Measurements from ENCODE around the gene ZBTB25. TPM values are rescaled to one million over a fixed set of nuclear protein-coding genes. Genes with fewer than 3 reads are reported as not detected.

Gene ZBTB25
- total RNA-seq, 1 experiment from 2014 or later, result 26.3 TPM

GRCh38 chr14:64475585-64476273 lies 27.9 kb downstream of the ZBTB25 start:
- Histone ChIP-seq H3K27me3 (ENCODE audit: low read length) (no peaks in the 10 kb centered on the region), H3K79me2 (ENCODE audit: low read length) (no peaks in the 10 kb centered on the region), H3K4me3 (ENCODE audit: low read length) (no peak overlapping the region), H3K9ac (ENCODE audit: low read length) (no peak overlapping the region), H3K36me3 (ENCODE audit: insufficient read depth, low read length) (peaks cover 3% of the 10 kb centered on the region; the same call in 1 of the 2 replicates), H3K9me2 (replicated peaks; ENCODE audit: insufficient read depth, low read length) (no peaks in the 10 kb centered on the region), H3K27ac (ENCODE audit: low read length) (no peak overlapping the region), H2AFZ (ENCODE audit: low read length) (no peak overlapping the region), H3K4me2 (ENCODE audit: low read depth, low read length, poor library complexity, severe bottlenecking) (no peak overlapping the region), H3K4me1 (ENCODE audit: low read length) (peaks cover 12% of the 10 kb centered on the region), H3K9me3 (ENCODE audit: low read length) (no peaks in the 10 kb centered on the region), H4K20me1 (ENCODE audit: insufficient read depth, low read depth, low read length) (no peaks in the 10 kb centered on the region)
- DNase-seq, result no peak

DNA sequence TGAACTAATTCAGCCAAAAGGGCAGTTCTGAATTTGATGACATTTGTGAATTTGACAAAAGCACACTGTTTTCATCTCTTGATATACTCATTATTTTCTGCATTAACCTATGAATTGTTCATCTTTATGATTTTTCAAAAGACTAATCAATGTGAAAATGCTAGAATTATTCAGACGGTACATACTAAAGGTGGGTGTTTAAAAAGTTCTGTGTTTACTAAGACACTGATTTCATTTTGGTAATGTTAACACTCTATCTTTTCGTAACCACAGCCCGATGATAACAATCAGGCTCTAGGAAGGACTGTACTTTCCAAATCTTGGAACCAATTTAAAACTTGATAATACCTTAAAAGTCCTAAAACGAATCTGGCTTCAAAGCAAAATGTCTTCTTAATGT lies 28.9 kb downstream of the ZBTB25 start:
- H3K4me1 ChIP-seq (ENCODE audit: low read length), result peaks cover 12% of the 10 kb centered on the region
- peaks cover 3% of the 10 kb centered on the region; the same call in 1 of the 2 replicates for H3K36me3 ChIP-seq (ENCODE audit: insufficient read depth, low read length)
- H3K9me2 ChIP-seq (replicated peaks; ENCODE audit: insufficient read depth, low read length), result no peaks in the 10 kb centered on the region
- no peaks in the 10 kb centered on the region for H3K79me2 ChIP-seq (ENCODE audit: low read length)
- H4K20me1 ChIP-seq (ENCODE audit: insufficient read depth, low read depth, low read length), result peaks cover 1% of the 10 kb centered on the region; the same call in 1 of the 2 replicates
- no peaks in the 10 kb centered on the region for H3K27me3 ChIP-seq (ENCODE audit: low read length)
- no peak for DNase-seq
- H2AFZ ChIP-seq (ENCODE audit: low read length), result no peak overlapping the region
- H3K4me2 ChIP-seq (ENCODE audit: low read depth, low read length, poor library complexity, severe bottlenecking), result no peak overlapping the region
- no peak overlapping the region for H3K9ac ChIP-seq (ENCODE audit: low read length)
- H3K9me3 ChIP-seq (ENCODE audit: low read length), result no peaks in the 10 kb centered on the region
- no peak overlapping the region for H3K4me3 ChIP-seq (ENCODE audit: low read length)
- no peak overlapping the region for H3K27ac ChIP-seq (ENCODE audit: low read length)

DNA sequence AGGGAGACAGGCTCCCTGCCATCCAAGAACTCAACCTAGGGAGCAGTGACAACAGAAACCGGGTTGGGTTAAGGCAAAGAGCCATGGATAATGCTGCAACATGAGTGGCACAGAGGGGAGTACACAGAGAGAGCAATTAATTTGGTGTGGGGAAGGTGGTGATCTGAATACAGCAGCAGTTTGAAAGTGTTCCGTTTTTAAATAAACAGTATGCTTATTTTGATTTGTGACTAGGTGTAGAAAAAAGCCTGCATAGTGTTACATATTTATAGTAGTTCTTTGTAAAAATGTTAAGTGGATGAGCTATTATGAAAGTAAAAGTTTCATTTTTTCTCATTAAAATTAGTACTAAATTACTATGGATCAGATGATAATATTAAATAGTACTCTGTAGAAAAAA lies 29.6 kb downstream of the ZBTB25 start:
- Histone ChIP-seq H3K36me3 (ENCODE audit: insufficient read depth, low read length) (peaks cover 3% of the 10 kb centered on the region; the same call in 1 of the 2 replicates), H3K9ac (ENCODE audit: low read length) (no peak overlapping the region), H4K20me1 (ENCODE audit: insufficient read depth, low read depth, low read length) (peaks cover 8% of the 10 kb centered on the region; the same call in 1 of the 2 replicates), H2AFZ (ENCODE audit: low read length) (no peak overlapping the region), H3K9me2 (replicated peaks; ENCODE audit: insufficient read depth, low read length) (no peaks in the 10 kb centered on the region), H3K4me2 (ENCODE audit: low read depth, low read length, poor library complexity, severe bottlenecking) (no peak overlapping the region), H3K4me3 (ENCODE audit: low read length) (no peak overlapping the region), H3K4me1 (ENCODE audit: low read length) (peaks cover 12% of the 10 kb centered on the region), H3K27ac (ENCODE audit: low read length) (no peak overlapping the region), H3K79me2 (ENCODE audit: low read length) (no peaks in the 10 kb centered on the region), H3K27me3 (ENCODE audit: low read length) (no peaks in the 10 kb centered on the region), H3K9me3 (ENCODE audit: low read length) (no peaks in the 10 kb centered on the region)
- DNase-seq, result no peak

DNA sequence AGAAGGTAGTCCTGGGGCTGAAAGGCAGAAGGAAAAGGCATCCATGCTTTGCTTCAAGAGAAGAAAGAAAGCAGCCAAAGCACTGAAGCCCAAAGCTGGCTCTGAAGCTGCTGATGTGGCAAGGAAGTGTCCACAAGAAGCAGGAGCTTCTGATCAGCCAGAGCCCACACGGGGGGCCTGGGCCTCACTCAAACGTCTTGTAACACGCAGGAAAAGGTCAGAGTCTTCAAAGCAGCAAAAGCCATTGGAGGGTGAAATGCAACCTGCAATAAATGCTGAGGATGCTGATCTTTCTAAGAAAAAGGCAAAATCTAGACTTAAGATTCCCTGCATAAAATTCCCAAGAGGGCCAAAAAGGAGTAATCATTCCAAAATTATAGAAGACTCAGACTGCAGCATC lies 35.2 kb downstream of the ZBTB25 start:
- no peak for DNase-seq
- Histone ChIP-seq H3K9me3 (ENCODE audit: low read length) (no peaks in the 10 kb centered on the region), H4K20me1 (ENCODE audit: insufficient read depth, low read depth, low read length) (peaks cover 31% of the 10 kb centered on the region), H3K36me3 (ENCODE audit: insufficient read depth, low read length) (no peaks in the 10 kb centered on the region), H3K27me3 (ENCODE audit: low read length) (no peaks in the 10 kb centered on the region), H3K27ac (ENCODE audit: low read length) (no peak overlapping the region), H3K9ac (ENCODE audit: low read length) (no peak overlapping the region), H2AFZ (ENCODE audit: low read length) (no peak overlapping the region), H3K4me2 (ENCODE audit: low read depth, low read length, poor library complexity, severe bottlenecking) (no peak overlapping the region), H3K9me2 (replicated peaks; ENCODE audit: insufficient read depth, low read length) (no peaks in the 10 kb centered on the region), H3K4me3 (ENCODE audit: low read length) (no peak overlapping the region), H3K79me2 (ENCODE audit: low read length) (no peaks in the 10 kb centered on the region), H3K4me1 (ENCODE audit: low read length) (peaks cover 46% of the 10 kb centered on the region)

DNA sequence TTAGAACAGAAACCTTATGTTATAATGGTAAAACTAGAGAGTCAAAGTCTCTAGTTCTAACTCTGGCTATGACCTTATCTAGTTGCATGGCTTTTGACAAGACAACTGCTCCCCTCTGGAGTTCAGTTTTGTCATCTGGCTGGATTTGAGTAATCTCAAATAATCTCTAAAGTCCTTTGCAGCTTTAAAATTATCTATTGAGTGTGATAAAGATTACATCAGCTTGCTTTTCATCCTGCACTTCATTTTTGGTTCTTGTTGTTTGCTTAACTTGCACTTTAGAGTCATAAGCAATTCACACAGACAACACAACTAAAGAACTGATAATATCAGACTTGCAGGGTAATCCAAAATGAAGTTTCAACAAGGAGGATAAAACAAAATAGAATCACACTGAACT lies 36.1 kb downstream of the ZBTB25 start:
- H3K36me3 ChIP-seq (ENCODE audit: insufficient read depth, low read length), result peaks cover 4% of the 10 kb centered on the region
- H3K9ac ChIP-seq (ENCODE audit: low read length), result no peak overlapping the region
- DNase-seq, result no peak
- H3K4me1 ChIP-seq (ENCODE audit: low read length), result peaks cover 54% of the 10 kb centered on the region
- H2AFZ ChIP-seq (ENCODE audit: low read length), result no peak overlapping the region
- no peaks in the 10 kb centered on the region for H3K9me3 ChIP-seq (ENCODE audit: low read length)
- H4K20me1 ChIP-seq (ENCODE audit: insufficient read depth, low read depth, low read length), result peaks cover 31% of the 10 kb centered on the region
- H3K27ac ChIP-seq (ENCODE audit: low read length), result no peak overlapping the region
- no peaks in the 10 kb centered on the region for H3K9me2 ChIP-seq (replicated peaks; ENCODE audit: insufficient read depth, low read length)
- no peak overlapping the region for H3K4me3 ChIP-seq (ENCODE audit: low read length)
- H3K79me2 ChIP-seq (ENCODE audit: low read length), result no peaks in the 10 kb centered on the region
- H3K27me3 ChIP-seq (ENCODE audit: low read length), result no peaks in the 10 kb centered on the region
- no peak overlapping the region for H3K4me2 ChIP-seq (ENCODE audit: low read depth, low read length, poor library complexity, severe bottlenecking)

DNA sequence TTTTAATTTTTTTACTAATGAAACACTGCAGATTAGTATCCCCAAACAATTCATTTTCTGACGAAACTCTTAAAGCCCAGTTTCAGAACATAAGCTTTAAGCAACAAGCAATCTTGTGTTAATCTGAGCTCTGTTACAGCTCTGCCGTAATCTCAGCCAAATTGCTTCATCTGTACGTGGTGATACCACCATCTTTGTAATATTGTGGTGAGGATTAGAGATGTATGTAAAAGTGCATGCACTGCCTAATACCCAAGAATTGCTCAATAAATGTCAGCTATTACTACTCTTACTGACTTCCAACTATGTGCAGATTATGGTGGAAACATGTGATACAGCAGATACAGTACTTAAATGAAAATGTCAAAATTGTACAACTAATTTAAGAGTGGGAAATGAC lies 36.5 kb downstream of the ZBTB25 start:
- no peak overlapping the region for H2AFZ ChIP-seq (ENCODE audit: low read length)
- no peak overlapping the region for H3K4me2 ChIP-seq (ENCODE audit: low read depth, low read length, poor library complexity, severe bottlenecking)
- H3K4me1 ChIP-seq (ENCODE audit: low read length), result peaks cover 54% of the 10 kb centered on the region
- H3K36me3 ChIP-seq (ENCODE audit: insufficient read depth, low read length), result peaks cover 6% of the 10 kb centered on the region
- no peak for DNase-seq
- no peaks in the 10 kb centered on the region for H3K9me2 ChIP-seq (replicated peaks; ENCODE audit: insufficient read depth, low read length)
- H3K27ac ChIP-seq (ENCODE audit: low read length), result no peak overlapping the region
- H3K9ac ChIP-seq (ENCODE audit: low read length), result no peak overlapping the region
- H3K79me2 ChIP-seq (ENCODE audit: low read length), result no peaks in the 10 kb centered on the region
- no peak overlapping the region for H3K4me3 ChIP-seq (ENCODE audit: low read length)
- no peaks in the 10 kb centered on the region for H3K9me3 ChIP-seq (ENCODE audit: low read length)
- peaks cover 31% of the 10 kb centered on the region for H4K20me1 ChIP-seq (ENCODE audit: insufficient read depth, low read depth, low read length)
- no peaks in the 10 kb centered on the region for H3K27me3 ChIP-seq (ENCODE audit: low read length)

DNA sequence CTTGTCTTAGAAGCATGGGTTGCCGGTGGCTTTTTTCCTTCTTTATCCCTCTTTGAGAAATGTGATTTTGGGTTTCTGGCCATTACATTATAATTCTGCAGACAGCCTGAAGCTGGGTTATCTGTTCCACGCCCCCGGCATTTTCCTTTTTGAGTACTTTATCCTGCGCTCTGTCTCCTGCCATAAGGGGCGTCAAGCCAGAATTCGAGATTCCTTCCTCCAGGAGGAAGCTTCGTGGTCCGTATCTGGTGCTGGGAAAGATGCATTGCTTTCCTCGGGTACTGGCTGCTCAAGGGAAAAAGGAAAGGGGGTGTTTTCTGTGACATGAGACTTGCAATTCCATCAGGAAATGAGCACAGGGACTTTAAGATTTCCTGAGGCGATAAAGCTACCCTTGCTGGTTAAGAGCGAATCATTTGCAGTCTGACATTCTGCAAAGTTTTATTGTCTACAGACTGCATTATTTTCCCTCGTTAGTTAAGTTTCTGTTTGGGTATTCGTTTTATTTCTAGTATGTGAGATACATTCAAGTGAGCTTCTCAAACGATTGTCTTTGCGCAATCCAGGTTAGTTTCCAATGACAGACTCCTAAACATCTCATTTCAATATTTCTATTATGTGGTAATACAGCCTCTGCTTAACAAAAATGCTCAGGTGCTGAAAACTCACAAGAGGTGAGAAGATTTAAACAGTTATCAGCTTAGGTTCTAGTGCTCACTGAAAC lies 37.6 kb downstream of the ZBTB25 start:
- peak overlapping the region; percentile 99 for H3K4me2 ChIP-seq (ENCODE audit: low read depth, low read length, poor library complexity, severe bottlenecking)
- H3K9me3 ChIP-seq (ENCODE audit: low read length), result no peaks in the 10 kb centered on the region
- peak overlapping the region; percentile 70 for H3K9ac ChIP-seq (ENCODE audit: low read length)
- no peak overlapping the region for H2AFZ ChIP-seq (ENCODE audit: low read length)
- H4K20me1 ChIP-seq (ENCODE audit: insufficient read depth, low read depth, low read length), result peaks cover 31% of the 10 kb centered on the region
- H3K27ac ChIP-seq (ENCODE audit: low read length), result no peak overlapping the region
- no peaks in the 10 kb centered on the region for H3K9me2 ChIP-seq (replicated peaks; ENCODE audit: insufficient read depth, low read length)
- no peak for DNase-seq
- H3K4me3 ChIP-seq (ENCODE audit: low read length), result peak overlapping the region; percentile 72
- no peaks in the 10 kb centered on the region for H3K79me2 ChIP-seq (ENCODE audit: low read length)
- peaks cover 48% of the 10 kb centered on the region for H3K4me1 ChIP-seq (ENCODE audit: low read length)
- peaks cover 11% of the 10 kb centered on the region for H3K36me3 ChIP-seq (ENCODE audit: insufficient read depth, low read length)
- H3K27me3 ChIP-seq (ENCODE audit: low read length), result no peaks in the 10 kb centered on the region

- H3K36me3 ChIP-seq (ENCODE audit: insufficient read depth, low read length), result peaks cover 13% of the 10 kb centered on the region
- H3K9me3 ChIP-seq (ENCODE audit: low read length), result no peaks in the 10 kb centered on the region
- no peak within 1 kb of the TSS for H3K27ac ChIP-seq (ENCODE audit: low read length)
- no peaks in the 10 kb centered on the region for H3K79me2 ChIP-seq (ENCODE audit: low read length)
- H3K4me1 ChIP-seq (ENCODE audit: low read length), result peaks cover 48% of the 10 kb centered on the region
- DNase-seq, result peak; percentile 81
- H3K4me2 ChIP-seq (ENCODE audit: low read depth, low read length, poor library complexity, severe bottlenecking), result peak within 1 kb of the TSS; percentile 99
- peak within 1 kb of the TSS; percentile 72 for H3K4me3 ChIP-seq (ENCODE audit: low read length)
- H3K9ac ChIP-seq (ENCODE audit: low read length), result peak within 1 kb of the TSS; percentile 70
- H4K20me1 ChIP-seq (ENCODE audit: insufficient read depth, low read depth, low read length), result peaks cover 31% of the 10 kb centered on the region
- H3K9me2 ChIP-seq (replicated peaks; ENCODE audit: insufficient read depth, low read length), result no peaks in the 10 kb centered on the region
- H2AFZ ChIP-seq (ENCODE audit: low read length), result 0 out of 2 replicates have a peak within 1 kb of the TSS, but pooled peaks have one; percentile 32
- H3K27me3 ChIP-seq (ENCODE audit: low read length), result no peaks in the 10 kb centered on the region
Observed at GRCh38 chr14:64465191-64465822, 38.3 kb downstream of the ZBTB25 start, which contains the start of gene AKAP5. Gene AKAP5 (plus strand): TSS chr14:64465499. CDS start chr14:64468395, 2,896 bp downstream.
